Calu3 (cell line): ENCODE measurements around the gene ATP6AP2. TPM values are rescaled to one million over a fixed set of nuclear protein-coding genes. Genes with fewer than 3 reads are reported as not detected.

ENCODE experiments used
- BruUV-seq: library from RNA; stranded (reverse); fragments of 400-500 nt; replicated peaks from 2 replicates; lab custom pipeline; 2021; lab: Mats Ljungman, UMichigan
- CTCF ChIA-PET: fragments of 300-600 bp; sonication (Branson Sonifier 250); formaldehyde crosslinking; loops from one replicate; lab custom pipeline; 2022; ENCODE audit warnings: antibody characterized with exemption; lab: Charles Lee
- DNase-seq: peaks from one replicate; pipeline ENCODE4 v3.0.0; 2022
- H3K27ac Mint-ChIP-seq: one replicate; pipeline ENCODE4 v1.8.0; 2022; ENCODE audit warnings: mixed read lengths; ENCODE audit not compliant: unreplicated experiment
- H3K27me3 Mint-ChIP-seq: one replicate; pipeline ENCODE4 v1.8.0; 2022; ENCODE audit warnings: mixed read lengths; ENCODE audit not compliant: unreplicated experiment
- H3K36me3 Mint-ChIP-seq: one replicate; pipeline ENCODE4 v1.8.0; 2022; ENCODE audit warnings: mild to moderate bottlenecking, moderate library complexity, mixed read lengths; ENCODE audit not compliant: insufficient read depth, unreplicated experiment
- H3K4me1 Mint-ChIP-seq: one replicate; pipeline ENCODE4 v1.8.0; 2022; ENCODE audit warnings: mild to moderate bottlenecking, low read depth, mixed read lengths; ENCODE audit not compliant: unreplicated experiment
- H3K4me3 Mint-ChIP-seq: one replicate; pipeline ENCODE4 v1.8.0; 2022; ENCODE audit warnings: mild to moderate bottlenecking, low read depth, moderate library complexity, mixed read lengths; ENCODE audit not compliant: unreplicated experiment
- H3K9me3 Mint-ChIP-seq: one replicate; pipeline ENCODE4 v1.8.0; 2022; ENCODE audit warnings: low read depth, mixed read lengths; ENCODE audit not compliant: unreplicated experiment
- CTCF ChIP-seq: fragments of 200-600 bp; IDR thresholded peaks from one replicate; pipeline ENCODE4 v1.8.0; 2022; ENCODE audit warnings: antibody characterized with exemption; ENCODE audit not compliant: unreplicated experiment
- intact Hi-C: fragments of 100-400 bp; cut with micrococcal nuclease; formaldehyde crosslinking; loops from one replicate; pipeline ENCODE4 v1.10.0; 2022; ENCODE audit not compliant: unreplicated experiment
- total RNA-seq: library from RNA; stranded (reverse); gene quantifications from 2 replicates; pipeline ENCODE4 v1.2.3, GENCODE V29; 2022

ATP6AP2 gene
- total RNA-seq, 1 experiment from 2014 or later = 167 TPM

- peaks cover 8% of the 10 kb centered on the region for H3K36me3 Mint-ChIP-seq
- no peaks in the 10 kb centered on the region for H3K9me3 Mint-ChIP-seq
- H3K4me1 Mint-ChIP-seq = no peaks in the 10 kb centered on the region
- no peak for TF ChIP-seq CTCF
- no peak overlapping the region for H3K27ac Mint-ChIP-seq
- BruUV-seq = no TSS peak
- CTCF ChIA-PET = no interaction called here
- intact Hi-C loops = no loop called here
- no peaks in the 10 kb centered on the region for H3K27me3 Mint-ChIP-seq
- no peak overlapping the region for H3K4me3 Mint-ChIP-seq
- DNase-seq = no peak
Observed at GRCh38 chrX:40625294-40625693, 44.5 kb downstream of the ATP6AP2 start.

- Mint-ChIP-seq H3K4me1 (no peaks in the 10 kb centered on the region), H3K4me3 (no peak overlapping the region), H3K27me3 (no peaks in the 10 kb centered on the region), H3K27ac (no peak overlapping the region), H3K9me3 (no peaks in the 10 kb centered on the region), H3K36me3 (peaks cover 20% of the 10 kb centered on the region)
- no peak for DNase-seq
- no TSS peak for BruUV-seq
- CTCF ChIA-PET = no interaction called here
- TF ChIP-seq CTCF = no peak
- intact Hi-C loops = no loop called here
Observed at GRCh38 chrX:40628506-40628905, 47.7 kb downstream of the ATP6AP2 start.

- Mint-ChIP-seq H3K27ac (no peak overlapping the region), H3K27me3 (no peaks in the 10 kb centered on the region), H3K4me1 (no peaks in the 10 kb centered on the region), H3K4me3 (no peak overlapping the region), H3K36me3 (peaks cover 45% of the 10 kb centered on the region), H3K9me3 (no peaks in the 10 kb centered on the region)
- CTCF ChIA-PET = no interaction called here
- no peak for TF ChIP-seq CTCF
- BruUV-seq = no TSS peak
- intact Hi-C loops = no loop called here
- no peak for DNase-seq
Observed at GRCh38 chrX:40632199-40632598, 51.4 kb downstream of the ATP6AP2 start.

GRCh38 chrX:40637687-40638086 is 56.9 kb downstream of the ATP6AP2 start:
- H3K36me3 Mint-ChIP-seq = peaks cover 41% of the 10 kb centered on the region

More at GRCh38 chrX:40637687-40638086, 56.9 kb downstream of the ATP6AP2 start:
- H3K4me1 Mint-ChIP-seq = peaks cover 12% of the 10 kb centered on the region
- intact Hi-C loops = no loop called here
- H3K27me3 Mint-ChIP-seq = no peaks in the 10 kb centered on the region
- BruUV-seq = no TSS peak
- H3K4me3 Mint-ChIP-seq = no peak overlapping the region
- no peak overlapping the region for H3K27ac Mint-ChIP-seq
- DNase-seq = no peak
- H3K9me3 Mint-ChIP-seq = no peaks in the 10 kb centered on the region
- CTCF ChIA-PET = no interaction called here
- no peak for TF ChIP-seq CTCF
